ENCODE data around the gene RASGEF1B.

RASGEF1B gene

GRCh38 chr4:81429031-81429430 is 42.7 kb downstream of the RASGEF1B start:
- in situ Hi-C loops (cut with HindIII; ENCODE audit: low pct_unique_long_range_greater_than_20kb, low sequenced_read_pairs), result no loop called here
- no peak for DNase-seq (ENCODE audit: low read depth in 1 of 2, low spot score in 1 of 2)
- TF ChIP-seq JUND (IDR thresholded peaks at IDR 0.05; ENCODE audit: low read depth), result no peak

GRCh38 chr4:81428002-81428401 is 43.7 kb downstream of the RASGEF1B start:
- in situ Hi-C loops (cut with HindIII; ENCODE audit: low pct_unique_long_range_greater_than_20kb, low sequenced_read_pairs), result no loop called here
- no peak for TF ChIP-seq JUND (IDR thresholded peaks at IDR 0.05; ENCODE audit: low read depth)
- no peak for DNase-seq (ENCODE audit: low read depth in 1 of 2, low spot score in 1 of 2)

GRCh38 chr4:81427344-81427821 is 44.3 kb downstream of the RASGEF1B start:
- no peak for DNase-seq (ENCODE audit: low read depth in 1 of 2, low spot score in 1 of 2)
- TF ChIP-seq JUND (IDR thresholded peaks at IDR 0.05; ENCODE audit: low read depth), result no peak
- in situ Hi-C loops (cut with HindIII; ENCODE audit: low pct_unique_long_range_greater_than_20kb, low sequenced_read_pairs), result no loop called here

DNA sequence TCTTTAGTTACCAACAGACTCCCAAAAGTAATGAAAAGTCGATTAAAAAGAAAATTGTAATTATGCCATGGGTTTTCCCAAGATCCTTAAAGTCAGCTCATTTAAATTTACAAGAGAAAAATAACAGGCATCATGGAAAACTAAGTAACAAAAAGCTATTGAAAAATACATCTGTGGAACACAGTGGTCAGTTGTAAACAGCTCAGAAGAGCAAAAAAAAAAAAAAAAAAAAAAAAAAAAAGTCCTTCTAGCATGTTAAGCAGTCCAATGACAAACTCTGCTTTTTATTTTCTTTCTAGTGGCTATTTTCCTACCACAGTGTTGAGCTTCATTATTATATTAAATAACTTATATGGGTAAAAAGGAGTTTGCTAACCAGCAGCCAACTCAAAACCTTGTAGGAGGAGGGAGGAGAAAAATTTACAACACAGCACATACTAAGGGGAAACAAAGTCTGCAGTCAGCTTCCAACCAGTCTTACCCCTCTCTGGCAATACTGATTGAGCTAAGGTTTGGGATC is 44.9 kb downstream of the RASGEF1B start:
- TF ChIP-seq JUND (IDR thresholded peaks at IDR 0.05; ENCODE audit: low read depth), result no peak
- in situ Hi-C loops (cut with HindIII; ENCODE audit: low pct_unique_long_range_greater_than_20kb, low sequenced_read_pairs), result no loop called here
- DNase-seq (ENCODE audit: low read depth in 1 of 2, low spot score in 1 of 2), result no peak

DNA sequence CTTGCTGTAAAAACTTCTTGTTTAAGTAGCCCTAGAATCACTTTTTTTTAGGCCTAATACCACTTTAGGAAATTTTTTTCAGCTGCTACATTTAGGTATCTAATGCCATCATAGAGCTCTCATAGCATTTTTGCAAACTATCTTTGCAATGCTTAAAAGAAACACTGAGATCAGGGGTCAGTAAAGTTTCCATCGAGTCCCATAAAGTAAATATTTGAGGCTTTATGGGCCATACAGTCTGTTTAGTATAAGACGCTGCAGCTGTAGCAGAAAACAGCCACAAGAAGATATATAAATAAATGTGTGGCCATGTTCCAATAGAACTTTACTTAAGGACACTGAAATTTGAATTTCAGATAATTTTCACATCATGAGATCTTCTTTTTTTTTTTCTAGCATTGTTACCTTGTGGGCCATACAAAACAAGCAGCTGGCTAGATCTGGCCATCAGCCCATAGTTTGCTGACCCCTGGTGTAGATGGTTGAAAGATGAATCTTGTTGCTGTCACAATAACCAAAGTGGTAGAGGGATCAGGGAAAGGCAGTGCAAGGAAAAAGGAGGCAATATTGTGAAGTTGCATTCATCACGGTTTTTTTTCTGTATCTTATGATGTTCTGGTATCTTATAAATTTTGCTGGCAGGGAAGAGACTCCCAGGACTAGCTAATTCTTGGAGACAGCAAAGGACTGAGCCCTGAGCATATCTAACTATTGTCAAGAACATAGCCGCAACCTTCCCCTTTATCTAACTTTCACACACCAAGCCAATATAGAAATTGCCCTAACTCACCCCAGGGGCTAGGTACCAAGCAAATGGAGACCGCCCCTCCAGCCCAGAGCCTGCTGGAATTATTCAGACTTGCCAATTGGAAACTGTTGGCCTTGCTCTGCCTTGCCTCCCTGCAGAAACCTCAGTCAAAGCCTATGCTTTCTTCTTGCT is 46.6 kb downstream of the RASGEF1B start:
- no peak for TF ChIP-seq JUND (IDR thresholded peaks at IDR 0.05; ENCODE audit: low read depth)
- no peak for DNase-seq (ENCODE audit: low read depth in 1 of 2, low spot score in 1 of 2)
- in situ Hi-C loops (cut with HindIII; ENCODE audit: low pct_unique_long_range_greater_than_20kb, low sequenced_read_pairs), result no loop called here

DNA sequence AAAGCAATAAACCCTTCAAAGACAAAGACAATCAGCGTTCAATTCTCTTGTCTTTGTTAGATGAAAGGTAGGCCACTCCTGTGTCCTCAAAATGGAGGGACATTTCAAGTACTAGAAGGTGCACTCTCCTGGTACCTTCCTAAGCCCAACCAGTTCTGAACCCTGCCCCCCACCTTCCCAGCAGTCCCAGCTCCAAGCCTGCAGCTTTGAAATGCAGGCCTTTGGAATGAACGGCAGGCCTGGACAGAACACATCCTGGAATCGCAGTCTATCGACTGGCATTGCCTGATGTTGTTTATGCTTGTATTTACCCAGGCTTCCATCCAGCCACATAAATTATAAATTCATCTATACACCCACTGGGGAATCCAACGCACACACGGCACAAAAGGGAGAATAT is 47.4 kb downstream of the RASGEF1B start:
- TF ChIP-seq JUND (IDR thresholded peaks at IDR 0.05; ENCODE audit: low read depth), result no peak
- no peak for DNase-seq (ENCODE audit: low read depth in 1 of 2, low spot score in 1 of 2)
- in situ Hi-C loops (cut with HindIII; ENCODE audit: low pct_unique_long_range_greater_than_20kb, low sequenced_read_pairs), result no loop called here

GRCh38 chr4:81422595-81422994 is 49.1 kb downstream of the RASGEF1B start:
- in situ Hi-C loops (cut with HindIII; ENCODE audit: low pct_unique_long_range_greater_than_20kb, low sequenced_read_pairs), result no loop called here
- no peak for TF ChIP-seq JUND (IDR thresholded peaks at IDR 0.05; ENCODE audit: low read depth)
- DNase-seq (ENCODE audit: low read depth in 1 of 2, low spot score in 1 of 2), result no peak

DNA sequence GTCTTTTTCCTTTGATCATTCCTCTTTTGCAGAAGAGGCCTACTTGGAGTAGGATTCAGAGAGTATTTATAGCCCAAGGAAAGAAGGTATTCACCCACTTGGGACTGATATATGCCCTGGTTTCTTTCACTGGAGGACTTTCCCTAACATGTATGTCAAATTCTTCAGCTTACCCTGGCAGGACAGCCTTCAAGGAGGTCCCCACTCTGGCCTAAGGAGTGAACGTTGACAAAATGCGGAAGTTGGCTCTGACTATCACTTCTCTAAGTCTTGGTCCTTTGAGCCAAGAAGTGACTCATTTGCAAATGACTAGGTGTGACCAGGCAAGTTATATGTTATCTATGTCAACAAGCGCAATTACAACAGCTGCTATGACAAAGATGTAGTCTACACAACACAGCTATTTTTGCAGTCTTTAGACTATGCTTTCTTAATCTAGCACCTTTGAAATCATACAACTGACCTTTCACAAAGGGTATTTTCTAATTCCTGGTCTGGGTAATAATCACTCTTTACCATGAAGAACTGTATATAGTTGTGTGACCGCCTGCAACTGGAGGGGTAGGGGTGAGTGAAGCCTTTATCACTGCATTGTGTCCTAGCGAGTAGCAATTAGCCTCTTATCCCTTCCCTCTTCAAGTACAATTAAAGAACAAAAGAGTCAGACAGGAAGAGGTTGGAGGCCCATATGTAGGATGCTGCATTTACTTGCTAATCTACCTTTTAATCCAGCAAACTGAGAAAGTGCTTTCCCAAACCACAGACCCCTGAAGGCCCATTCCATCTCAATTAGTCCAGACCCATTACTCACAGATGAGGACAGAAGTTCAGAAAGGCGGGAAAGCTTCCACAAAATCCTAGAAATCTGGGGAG is 50.1 kb downstream of the RASGEF1B start:
- in situ Hi-C loops (cut with HindIII; ENCODE audit: low pct_unique_long_range_greater_than_20kb, low sequenced_read_pairs), result no loop called here
- DNase-seq (ENCODE audit: low read depth in 1 of 2, low spot score in 1 of 2), result no peak
- TF ChIP-seq JUND (IDR thresholded peaks at IDR 0.05; ENCODE audit: low read depth), result no peak

GRCh38 chr4:81418572-81418971 is 53.1 kb downstream of the RASGEF1B start:
- in situ Hi-C loops (cut with HindIII; ENCODE audit: low pct_unique_long_range_greater_than_20kb, low sequenced_read_pairs), result no loop called here
- no peak for TF ChIP-seq JUND (IDR thresholded peaks at IDR 0.05; ENCODE audit: low read depth)
- no peak for DNase-seq (ENCODE audit: low read depth in 1 of 2, low spot score in 1 of 2)

- in situ Hi-C loops (cut with HindIII; ENCODE audit: low pct_unique_long_range_greater_than_20kb, low sequenced_read_pairs), result no loop called here
- TF ChIP-seq JUND (IDR thresholded peaks at IDR 0.05; ENCODE audit: low read depth), result no peak
- DNase-seq (ENCODE audit: low read depth in 1 of 2, low spot score in 1 of 2), result no peak
Measured at GRCh38 chr4:81412946-81413495, 58.7 kb downstream of the RASGEF1B start.

GRCh38 chr4:81410680-81411079 is 61.0 kb downstream of the RASGEF1B start:
- TF ChIP-seq JUND (IDR thresholded peaks at IDR 0.05; ENCODE audit: low read depth), result no peak
- no peak for DNase-seq (ENCODE audit: low read depth in 1 of 2, low spot score in 1 of 2)
- in situ Hi-C loops (cut with HindIII; ENCODE audit: low pct_unique_long_range_greater_than_20kb, low sequenced_read_pairs), result no loop called here

DNA sequence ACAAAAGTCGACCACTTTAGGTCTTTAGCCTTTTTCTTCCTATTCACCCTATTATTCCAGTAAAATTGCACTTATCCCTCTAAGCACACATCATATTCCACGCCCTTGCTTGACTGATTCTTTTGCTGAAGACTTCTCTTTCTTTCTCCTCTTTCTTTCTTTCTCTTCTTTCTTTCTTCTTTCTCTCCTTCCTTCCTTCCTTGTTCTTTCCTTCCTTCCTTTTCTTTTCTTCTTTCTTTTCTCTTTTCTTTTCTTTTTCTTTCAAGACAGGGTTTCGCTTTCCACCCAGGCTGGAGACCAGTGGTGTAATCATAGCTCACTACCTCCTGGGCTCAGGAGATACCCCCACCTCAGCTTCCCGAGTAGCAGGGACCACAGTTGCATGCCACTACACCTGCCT is 61.9 kb downstream of the RASGEF1B start:
- in situ Hi-C loops (cut with HindIII; ENCODE audit: low pct_unique_long_range_greater_than_20kb, low sequenced_read_pairs), result no loop called here
- no peak for DNase-seq (ENCODE audit: low read depth in 1 of 2, low spot score in 1 of 2)
- no peak for TF ChIP-seq JUND (IDR thresholded peaks at IDR 0.05; ENCODE audit: low read depth)
